Measurements from ENCODE around the gene SLC2A9.

SLC2A9 gene

DNA sequence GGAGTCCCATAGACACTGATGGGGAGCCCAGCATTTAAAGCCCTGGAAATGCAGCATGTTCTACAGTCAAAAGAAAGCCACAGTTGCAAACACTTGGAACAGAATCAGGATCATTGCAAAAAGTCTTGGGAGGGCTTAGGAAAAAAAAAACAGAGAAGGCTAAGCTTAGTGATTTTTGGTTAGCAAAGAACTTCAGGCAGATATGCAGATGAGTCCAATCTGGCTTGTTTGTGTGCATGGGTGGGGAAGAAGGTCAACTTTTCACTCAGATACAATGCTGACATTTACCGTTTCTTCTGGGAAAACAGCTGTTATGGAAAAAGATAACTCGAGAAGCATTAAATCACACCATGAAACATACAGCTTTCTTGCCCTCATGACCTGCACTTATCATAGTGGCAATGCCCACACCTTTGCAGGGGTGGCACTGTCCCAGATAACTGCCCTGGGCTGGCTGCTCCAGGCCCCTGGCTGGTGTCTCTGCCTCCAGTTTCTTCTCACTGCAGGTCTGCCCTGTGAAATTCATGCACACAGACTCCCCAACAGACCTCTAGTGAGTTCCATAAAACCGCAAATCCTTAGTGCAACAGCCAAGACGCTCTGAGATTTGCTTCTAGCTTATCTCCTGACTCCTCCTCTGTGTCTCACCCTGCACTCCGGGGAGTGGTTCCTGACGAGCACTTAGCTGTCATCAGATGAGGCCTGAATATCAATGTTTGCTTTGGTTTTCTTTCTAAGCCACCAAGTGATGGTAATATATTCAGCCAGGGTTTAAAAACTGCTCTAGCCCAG is 140.7 kb downstream of the SLC2A9 start:
- no peak for DNase-seq

GRCh38 chr4:9877123-9877522 is 144.2 kb downstream of the SLC2A9 start:
- no peak for DNase-seq

DNA sequence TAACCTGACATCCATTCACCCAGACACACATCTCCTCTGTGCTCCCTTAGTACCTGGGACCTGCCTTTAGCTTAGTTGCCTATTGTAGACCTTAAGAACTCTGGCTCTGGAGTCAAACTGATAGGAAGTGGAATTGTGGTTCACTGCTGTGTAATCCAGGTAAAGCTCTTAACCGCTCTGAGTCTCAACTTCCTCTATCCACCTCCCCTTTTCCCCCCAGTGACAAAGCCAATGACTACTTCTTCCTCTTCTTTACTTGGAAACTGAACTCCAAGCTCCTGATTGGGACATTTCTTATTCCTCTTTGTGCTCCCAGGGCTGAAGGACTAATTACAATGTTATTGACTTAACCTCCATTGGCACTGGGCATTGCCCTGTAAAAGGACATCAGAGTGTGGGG is 145.8 kb downstream of the SLC2A9 start:
- DNase-seq: peak; percentile 6

DNA sequence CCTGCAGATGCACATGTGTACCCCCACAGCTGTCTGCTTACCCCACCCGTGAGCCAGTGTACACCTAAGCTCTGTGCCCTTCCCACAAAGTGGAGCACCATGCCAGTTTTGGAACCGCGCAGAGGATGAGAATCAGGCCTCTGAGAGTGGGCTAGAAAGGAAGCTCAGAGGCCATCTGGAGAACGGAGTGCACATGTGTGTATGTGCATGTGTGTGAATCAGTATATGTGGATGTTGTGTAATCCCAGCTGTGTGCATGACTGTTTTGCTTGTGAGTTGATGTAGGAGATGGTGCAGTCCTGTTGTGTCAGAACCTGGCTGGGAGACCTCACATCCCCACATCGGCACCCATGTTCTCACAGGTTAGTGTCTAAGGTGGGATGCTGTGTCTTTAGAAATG is 146.9 kb downstream of the SLC2A9 start:
- no peak for DNase-seq

- DNase-seq: no peak
Observed at GRCh38 chr4:9870165-9870790, 151.0 kb downstream of the SLC2A9 start.

- DNase-seq: no peak
Observed at GRCh38 chr4:9867751-9868425, 153.4 kb downstream of the SLC2A9 start.

DNA sequence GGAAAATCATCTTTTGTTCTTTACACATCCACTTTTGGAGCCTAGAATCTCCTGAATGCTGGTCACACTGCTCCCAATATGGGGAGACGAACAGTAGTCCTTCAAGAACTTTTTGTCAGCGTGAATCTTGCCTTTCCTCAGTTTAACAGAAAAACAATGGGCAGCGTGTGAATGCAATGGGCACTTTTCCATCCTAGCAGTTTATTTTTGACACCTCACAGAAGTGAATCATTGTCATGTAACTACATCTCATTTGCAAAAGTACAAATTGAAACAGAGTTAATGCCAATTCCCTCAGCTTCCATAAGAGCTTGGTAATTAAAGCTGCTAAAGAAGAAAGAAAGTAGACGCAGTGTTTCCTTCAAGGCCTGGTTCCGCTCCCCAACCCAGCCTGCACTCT is 154.4 kb downstream of the SLC2A9 start:
- DNase-seq: no peak

DNA sequence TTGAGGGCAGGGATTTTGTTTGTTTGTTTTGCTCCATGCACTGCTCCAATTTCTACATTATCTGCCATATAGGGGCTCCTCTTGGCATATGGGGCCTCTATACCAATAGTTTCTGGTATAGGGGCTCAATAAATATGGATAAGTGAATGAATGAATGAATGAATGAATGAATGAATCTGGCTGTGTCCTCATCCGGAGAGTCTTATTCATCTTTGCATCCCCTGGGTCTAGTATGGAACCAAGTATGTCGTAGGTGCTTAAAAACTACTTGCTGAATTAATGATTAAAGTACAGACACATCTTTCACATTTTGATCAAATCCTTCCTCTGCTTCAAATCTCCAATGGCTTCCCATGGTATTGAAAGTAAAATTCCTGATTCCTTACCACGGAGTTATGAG is 159.7 kb downstream of the SLC2A9 start:
- DNase-seq: no peak

GRCh38 chr4:9859810-9860209 is 161.5 kb downstream of the SLC2A9 start:
- no peak for DNase-seq

GRCh38 chr4:9849538-9849920 is 171.8 kb downstream of the SLC2A9 start:
- DNase-seq: no peak

DNA sequence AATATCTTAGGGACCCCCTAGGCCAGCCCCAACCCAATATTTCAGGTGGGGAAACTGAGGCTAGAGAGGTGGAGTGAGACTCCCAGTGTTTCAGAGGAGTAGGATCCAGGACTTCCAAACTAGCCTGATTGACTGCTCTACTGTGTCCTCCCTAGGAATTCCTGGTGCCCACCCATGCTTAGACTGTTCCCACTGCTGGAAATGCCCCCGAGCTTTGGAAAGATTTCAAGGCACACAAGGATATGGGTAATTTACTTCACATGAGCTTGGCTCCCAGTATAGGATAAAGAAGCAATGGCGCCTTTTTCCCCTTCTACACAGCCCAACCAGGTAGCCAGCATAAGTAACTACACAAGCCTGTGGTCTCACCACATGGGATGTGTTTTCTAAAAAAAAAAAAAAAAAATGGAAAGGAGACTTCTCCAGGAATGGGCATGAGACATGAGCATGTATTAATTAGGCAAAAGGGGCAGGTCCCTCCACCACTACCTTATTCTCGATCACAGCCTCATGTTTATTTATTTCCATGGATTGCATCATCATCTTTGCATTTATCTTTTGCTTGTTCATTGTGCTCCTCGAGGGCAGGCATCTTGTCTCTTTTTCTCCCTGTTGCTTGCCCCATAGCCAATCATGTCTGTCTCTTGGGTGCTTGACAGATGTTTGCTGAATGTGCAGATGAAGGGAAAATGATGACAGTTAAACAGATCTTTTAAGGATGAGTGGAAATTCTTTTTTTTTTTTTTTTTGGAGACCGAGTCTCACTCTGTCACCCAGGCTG is 173.1 kb downstream of the SLC2A9 start:
- DNase-seq: no peak

DNA sequence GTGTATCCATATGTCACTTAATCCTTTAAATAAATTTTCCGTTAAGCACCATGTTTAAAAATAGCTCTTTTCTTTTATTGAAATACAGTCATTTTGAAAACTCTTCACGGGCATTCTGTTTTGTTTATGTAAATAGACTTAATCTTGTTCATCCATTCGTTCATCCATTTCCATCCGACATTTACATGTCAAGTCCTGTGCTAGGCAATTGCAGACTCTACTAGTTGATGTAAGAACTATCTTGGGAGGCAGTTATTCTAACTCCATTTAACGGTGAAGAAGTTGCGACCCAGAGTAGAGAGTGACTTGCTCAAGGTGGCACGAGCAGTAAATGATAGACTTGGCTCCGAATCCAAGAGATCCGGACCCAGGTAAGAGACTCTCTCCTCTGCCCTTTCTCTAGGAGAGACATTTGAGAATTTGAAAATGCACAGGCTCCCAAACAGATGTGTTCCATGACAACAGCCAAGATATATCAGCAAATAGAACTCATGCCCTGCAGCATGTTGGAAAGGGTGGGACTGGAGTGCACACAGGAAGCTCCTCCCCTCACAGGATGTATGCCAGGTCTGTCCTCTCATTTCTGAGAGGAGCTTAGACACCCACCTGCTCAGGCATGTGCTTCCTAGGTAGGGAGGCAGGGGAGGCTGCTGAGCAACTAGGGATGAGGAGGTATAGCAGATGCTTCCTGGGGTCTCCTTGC is 175.4 kb downstream of the SLC2A9 start:
- DNase-seq: no peak

DNA sequence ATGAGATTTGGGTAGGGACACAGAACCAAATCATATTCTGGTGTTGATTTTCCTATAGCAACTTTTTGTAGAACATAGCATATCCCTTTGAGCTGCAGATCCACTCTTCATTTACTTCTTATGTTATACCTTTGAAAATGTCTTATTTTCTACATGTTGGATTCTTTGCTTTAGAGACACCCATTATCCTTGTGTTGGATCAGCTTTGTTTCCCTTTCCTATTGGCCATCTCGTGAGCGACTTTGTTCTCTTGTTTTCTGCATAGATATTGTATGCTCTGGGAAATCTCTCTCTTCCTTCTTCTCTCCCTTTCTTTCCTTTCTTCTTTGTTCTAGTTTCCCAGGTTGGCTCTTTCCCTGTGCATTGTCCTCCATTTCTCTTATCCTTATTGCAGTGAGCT is 180.2 kb downstream of the SLC2A9 start:
- no peak for DNase-seq

GRCh38 chr4:9835430-9835829 is 185.9 kb downstream of the SLC2A9 start:
- DNase-seq: no peak

- DNase-seq: no peak
Observed at GRCh38 chr4:9833421-9833820, 187.9 kb downstream of the SLC2A9 start.

DNA sequence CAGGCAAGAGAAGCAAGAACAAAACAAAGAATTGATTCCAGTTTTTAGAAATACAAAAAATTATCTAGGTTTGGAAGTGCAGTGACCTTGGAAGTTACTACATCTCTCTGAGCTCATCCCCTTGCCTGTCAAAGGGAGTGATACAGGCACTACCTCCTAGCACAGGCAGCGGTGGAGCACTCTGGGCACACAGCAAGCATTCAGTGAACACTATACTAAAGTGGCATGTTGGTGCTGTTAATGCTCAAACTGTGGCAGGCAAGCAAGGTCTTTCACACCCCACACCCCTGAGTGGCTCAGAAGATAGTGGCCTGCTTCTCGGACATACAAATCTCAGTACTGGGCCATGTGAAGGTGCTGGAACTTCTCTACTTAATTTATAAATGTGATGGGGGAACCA is 188.7 kb downstream of the SLC2A9 start:
- DNase-seq: no peak

GRCh38 chr4:9826551-9826950 is 194.7 kb downstream of the SLC2A9 start:
- DNase-seq: no peak

DNA sequence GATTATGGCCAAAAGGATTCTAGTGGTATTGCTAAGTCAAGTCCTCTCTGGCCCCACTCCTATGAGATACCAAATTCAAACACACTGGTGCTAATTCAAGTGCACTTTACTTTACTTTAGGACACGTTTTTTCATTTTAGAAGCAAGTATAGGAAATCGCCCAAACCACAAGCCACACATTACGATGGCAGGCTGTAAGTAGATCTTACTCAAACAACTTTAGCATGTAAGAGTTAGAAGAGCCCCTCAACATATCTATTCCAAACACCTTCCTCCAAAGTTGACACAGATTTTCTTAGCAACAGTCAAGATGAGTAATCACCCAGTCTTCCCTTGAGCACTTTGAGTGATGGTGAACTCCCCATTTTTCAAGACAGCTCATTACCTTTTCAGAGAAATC is 196.2 kb downstream of the SLC2A9 start:
- peak; percentile 10 for DNase-seq

- DNase-seq: no peak
Observed at GRCh38 chr4:9820343-9820742, 201.0 kb downstream of the SLC2A9 start.

- no peak for DNase-seq
Observed at GRCh38 chr4:9816285-9816684, 205.0 kb downstream of the SLC2A9 start.

DNA sequence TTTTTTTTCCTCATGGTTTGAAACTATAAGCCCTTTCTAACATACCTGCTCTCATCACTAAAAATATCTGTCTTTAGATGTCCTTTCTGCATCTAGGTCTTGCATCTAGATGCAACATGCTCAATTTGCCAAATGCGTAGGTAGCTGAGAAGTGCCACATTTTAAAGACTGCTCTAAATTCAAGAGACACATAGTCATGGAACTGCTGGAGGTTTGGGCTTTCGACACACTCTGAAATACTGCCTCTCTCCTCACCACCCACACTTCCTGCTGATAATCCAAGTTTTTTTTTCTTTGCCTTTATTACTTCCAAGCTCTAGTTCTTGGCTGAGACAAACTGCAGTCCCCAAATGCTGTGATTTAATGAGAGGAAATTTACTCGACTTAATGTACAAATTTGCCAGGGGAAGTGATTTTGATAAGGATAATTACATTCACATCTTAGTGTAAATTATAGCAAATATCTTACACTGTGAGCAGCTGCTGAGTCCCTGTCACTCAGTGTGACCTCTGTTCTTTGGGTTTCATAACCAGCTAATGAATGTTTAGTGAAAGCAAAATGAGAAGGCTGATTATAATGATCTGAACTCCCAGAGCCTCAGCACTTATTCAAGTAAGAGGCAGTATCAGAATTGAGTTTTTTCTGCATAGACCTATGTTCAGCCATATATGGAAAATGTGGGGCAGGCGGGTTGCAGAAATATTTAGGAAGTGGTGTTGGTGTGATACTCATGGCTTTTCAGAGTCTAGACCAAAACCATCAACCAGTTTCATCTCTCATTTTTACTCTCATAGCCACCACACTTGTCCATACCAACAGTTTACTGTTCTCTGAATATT is 208.6 kb downstream of the SLC2A9 start:
- no peak for DNase-seq

DNA sequence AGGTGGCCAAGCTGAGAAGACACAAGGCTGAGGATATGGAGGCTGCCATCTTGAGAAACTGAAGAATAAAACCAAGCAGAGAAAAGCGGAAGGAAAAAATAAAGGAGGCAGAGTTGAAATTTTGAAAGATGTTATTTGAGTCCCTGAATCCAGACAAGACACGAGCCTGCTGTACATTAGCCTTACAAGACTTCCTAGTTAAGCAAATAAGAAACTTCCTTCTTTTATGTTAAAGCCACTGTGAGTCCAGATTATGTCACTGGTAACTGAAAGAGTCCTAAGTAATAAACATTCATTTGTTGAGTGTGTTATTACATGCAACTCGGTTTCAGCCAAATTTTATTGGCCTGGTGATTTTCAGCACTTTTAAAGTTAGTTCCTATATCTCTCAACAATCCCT is 209.5 kb downstream of the SLC2A9 start:
- no peak for DNase-seq

Measured in hematopoietic multipotent progenitor cell treated with erythropoietin and hydrocortisone succinate and interleukin-3 and kit ligand, for 6 days (in vitro differentiated cells).